ENCODE results near the gene MAGEA2B. TPM values are rescaled to one million over a fixed set of nuclear protein-coding genes. Genes with fewer than 3 reads are reported as not detected.
"Not testable (repeated sequence)": the region's sequence is repeated elsewhere in the genome, so short reads cannot be mapped to it uniquely, and the experiment has no call there.

The MAGEA2B gene
- total RNA-seq, 4 donors from 2014 or later = not detected

- no peak overlapping the region for H3K4me3 ChIP-seq
- H3K4me1 ChIP-seq = no peaks in the 10 kb centered on the region
- DNase-seq = no peak
- no peaks in the 10 kb centered on the region for H3K9me3 ChIP-seq
- TF ChIP-seq CTCF (IDR thresholded peaks at IDR 0.05 in 4 of 5, conservative IDR thresholded peaks at IDR 0.05 in 1 of 5) (no peak), POLR2A (IDR thresholded peaks at IDR 0.05) (no peak)
- intact Hi-C loops (cut with DNase I; ENCODE audit: low total_unique reads) (no loop called here), in situ Hi-C loops (cut with MboI; ENCODE audit: low sequenced_read_pairs in 4 of 4) (no loop called here)
- no peaks in the 10 kb centered on the region for H3K27me3 ChIP-seq
- no peak overlapping the region for H3K27ac ChIP-seq
- no peaks in the 10 kb centered on the region for H3K36me3 ChIP-seq
- no peak for ATAC-seq
Measured at GRCh38 chrX:152725409-152725808, 11.0 kb downstream of the MAGEA2B start.

GRCh38 chrX:152733261-152733975 is 19.0 kb downstream of the MAGEA2B start, which contains the start of the genes CSAG1 and MAGEA12:
Gene CSAG1 (minus strand): TSS chrX:152733721. CDS start chrX:152732460, 1,261 bp downstream.
Gene MAGEA12 (plus strand): TSS chrX:152733757. CDS start chrX:152736162, 2,405 bp downstream.
- no peak for ATAC-seq
- H3K4me1 ChIP-seq = no peaks in the 10 kb centered on the region
- in situ Hi-C loops (cut with MboI; ENCODE audit: low sequenced_read_pairs in 4 of 4) (no loop called here), intact Hi-C loops (cut with DNase I; ENCODE audit: low total_unique reads) (no loop called here)
- H3K27me3 ChIP-seq = no peaks in the 10 kb centered on the region
- H3K4me3 ChIP-seq = no peak within 1 kb of the TSS
- no peaks in the 10 kb centered on the region for H3K9me3 ChIP-seq
- no peaks in the 10 kb centered on the region for H3K36me3 ChIP-seq
- DNase-seq = no peak
- H3K27ac ChIP-seq = no peak within 1 kb of the TSS
- TF ChIP-seq POLR2A (IDR thresholded peaks at IDR 0.05) (no peak), CTCF (IDR thresholded peaks at IDR 0.05 in 4 of 5, conservative IDR thresholded peaks at IDR 0.05 in 1 of 5) (no peak)

- ATAC-seq; H3K4me1 ChIP-seq; H3K9me3 ChIP-seq; in situ Hi-C loops (cut with MboI; ENCODE audit: low sequenced_read_pairs in 4 of 4); DNase-seq; H3K4me3 ChIP-seq; intact Hi-C loops (cut with DNase I; ENCODE audit: low total_unique reads); H3K27me3 ChIP-seq; H3K27ac ChIP-seq; H3K36me3 ChIP-seq: not testable (repeated sequence)
Measured at GRCh38 chrX:152734143-152734858, 19.9 kb downstream of the MAGEA2B start.

- Histone ChIP-seq H3K27ac (no peak overlapping the region), H3K36me3 (no peaks in the 10 kb centered on the region), H3K4me3 (no peak overlapping the region), H3K4me1 (no peaks in the 10 kb centered on the region), H3K27me3 (no peaks in the 10 kb centered on the region), H3K9me3 (no peaks in the 10 kb centered on the region)
- in situ Hi-C loops (cut with MboI; ENCODE audit: low sequenced_read_pairs in 4 of 4) (no loop called here), intact Hi-C loops (cut with DNase I; ENCODE audit: low total_unique reads) (no loop called here)
- no peak for TF ChIP-seq CTCF (IDR thresholded peaks at IDR 0.05 in 4 of 5, conservative IDR thresholded peaks at IDR 0.05 in 1 of 5)
- no peak for TF ChIP-seq POLR2A (IDR thresholded peaks at IDR 0.05)
- no peak for ATAC-seq
- DNase-seq = no peak
Measured at GRCh38 chrX:152735101-152735500, 20.7 kb downstream of the MAGEA2B start.

GRCh38 chrX:152735860-152736511 is 21.6 kb downstream of the MAGEA2B start:
- DNase-seq = no peak
- no peak for ATAC-seq
- in situ Hi-C loops (cut with MboI; ENCODE audit: low sequenced_read_pairs in 4 of 4) = no loop called here
- Histone ChIP-seq H3K4me3 (no peak overlapping the region), H3K27ac (no peak overlapping the region), H3K9me3 (no peaks in the 10 kb centered on the region), H3K27me3 (no peaks in the 10 kb centered on the region), H3K4me1 (no peaks in the 10 kb centered on the region), H3K36me3 (no peaks in the 10 kb centered on the region)
- TF ChIP-seq CTCF (IDR thresholded peaks at IDR 0.05 in 4 of 5, conservative IDR thresholded peaks at IDR 0.05 in 1 of 5) (no peak), POLR2A (IDR thresholded peaks at IDR 0.05) (no peak)
- intact Hi-C loops (cut with DNase I; ENCODE audit: low total_unique reads) = no loop called here

GRCh38 chrX:152736528-152736927 is 22.1 kb downstream of the MAGEA2B start:
- in situ Hi-C loops (cut with MboI; ENCODE audit: low sequenced_read_pairs in 4 of 4); H3K36me3 ChIP-seq; H3K27ac ChIP-seq; H3K9me3 ChIP-seq; H3K4me3 ChIP-seq; intact Hi-C loops (cut with DNase I; ENCODE audit: low total_unique reads); H3K27me3 ChIP-seq; DNase-seq; ATAC-seq; H3K4me1 ChIP-seq: not testable (repeated sequence)
